OCI-LY3 (cell line): ENCODE results near the gene SSTR5.

ENCODE experiments used
- CTCF ChIP-seq: fragments of 200-600, 300-600 bp; sonication (generic); IDR thresholded peaks from 2 replicates; pipeline ENCODE4 v1.5.1; 2014; ENCODE audit warnings: antibody characterized with exemption, low read length, low read depth
- EZH2phosphoT487 ChIP-seq: fragments of 200-600 bp; shearing (Covaris generic); IDR thresholded peaks from 2 replicates; pipeline ENCODE4 v1.6.1; 2018; ENCODE audit warnings: antibody characterized with exemption, mixed run types, low read depth

GRCh38 chr16:1073262-1073558, 663 bp downstream of the SSTR5 start:
- TF ChIP-seq CTCF (no peak), EZH2phosphoT487 (no peak)
